ENCODE results near the gene U2AF1L4.

GRCh38 chr19:35695895-35696422 is 49.3 kb downstream of the U2AF1L4 start:
- TF ChIP-seq CTCF (IDR thresholded peaks at IDR 0.05; ENCODE audit: poor library complexity) = no peak
- TF ChIP-seq EZH2 (IDR thresholded peaks at IDR 0.05; ENCODE audit: borderline replicate concordance) = no peak
- no peak for TF ChIP-seq EZH2phosphoT487 (IDR thresholded peaks at IDR 0.05; ENCODE audit: low read depth, severe bottlenecking, unreplicated experiment)

Measured in hepatocyte (in vitro differentiated cells).